Activated CD4-positive, alpha-beta T cell treated with anti-CD3 and anti-CD28 coated beads, Interleukin-2, amount 10 ng/mL, durations not matched to agents 24 days and 14 days (primary cell): ENCODE data around the gene AOPEP. TPM values are rescaled to one million over a fixed set of nuclear protein-coding genes. Genes with fewer than 3 reads are reported as not detected.

Experiments used
- DNase-seq: peaks from one replicate; pipeline ENCODE4 v3.0.0; 2022
- H3K27ac Mint-ChIP-seq: one replicate; pipeline ENCODE4 v1.8.0; 2022; ENCODE audit warnings: mild to moderate bottlenecking, mixed read lengths
- H3K27me3 Mint-ChIP-seq: one replicate; pipeline ENCODE4 v1.8.0; 2022; ENCODE audit warnings: mixed read lengths
- H3K36me3 Mint-ChIP-seq: one replicate; pipeline ENCODE4 v1.8.0; 2022; ENCODE audit warnings: low read depth, mild to moderate bottlenecking, mixed read lengths
- H3K4me1 Mint-ChIP-seq: one replicate; pipeline ENCODE4 v1.8.0; 2021; ENCODE audit warnings: mixed read lengths
- H3K4me3 Mint-ChIP-seq: one replicate; pipeline ENCODE4 v1.8.0; 2022; ENCODE audit warnings: mild to moderate bottlenecking, moderate library complexity, mixed read lengths
- H3K9me3 Mint-ChIP-seq: one replicate; pipeline ENCODE4 v1.8.0; 2021; ENCODE audit warnings: mixed read lengths
- intact Hi-C: fragments of 100-400 bp; cut with micrococcal nuclease; formaldehyde crosslinking; loops from one replicate; pipeline ENCODE4 v1.15.1; 2023
- total RNA-seq: library from RNA; stranded (reverse); gene quantifications from 2 replicates; pipeline ENCODE4 v1.2.3, GENCODE V29; 2022

Gene AOPEP
- total RNA-seq, 1 donor from 2014 or later = 20.7 TPM

- intact Hi-C loops = no loop called here
These were observed 26.7 kb upstream of the AOPEP start for GRCh38 chr9:94699715-94700373.

DNA sequence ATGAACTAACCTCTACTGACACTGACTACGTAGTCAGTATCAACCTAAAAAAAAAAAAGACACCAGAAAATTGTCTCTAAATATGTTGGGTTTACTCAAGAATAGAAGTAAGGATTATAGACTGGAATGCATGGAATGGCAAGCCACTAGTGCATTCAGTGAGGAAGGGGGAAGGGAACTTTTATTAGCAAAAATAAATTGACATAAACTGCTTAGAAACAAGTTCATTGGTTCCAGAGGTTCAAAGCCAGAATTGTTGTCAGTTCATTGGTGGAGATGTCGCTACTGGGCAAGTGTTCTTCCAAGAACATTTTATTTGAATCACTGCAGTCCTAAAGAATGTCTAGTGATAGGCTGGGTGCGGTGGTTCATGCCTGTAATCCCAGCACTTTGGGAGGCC lies 26.1 kb upstream of the AOPEP start:
- intact Hi-C loops = no loop called here
- Mint-ChIP-seq H3K4me1 (no peaks in the 10 kb centered on the region), H3K9me3 (no peaks in the 10 kb centered on the region), H3K27ac (no peak overlapping the region), H3K4me3 (no peak overlapping the region), H3K36me3 (no peaks in the 10 kb centered on the region), H3K27me3 (peaks cover 23% of the 10 kb centered on the region)
- DNase-seq = no peak

More at GRCh38 chr9:94699715-94700373, 26.7 kb upstream of the AOPEP start:
- no peak for DNase-seq
- H3K27me3 Mint-ChIP-seq = peaks cover 20% of the 10 kb centered on the region
- no peaks in the 10 kb centered on the region for H3K9me3 Mint-ChIP-seq
- no peaks in the 10 kb centered on the region for H3K36me3 Mint-ChIP-seq
- no peak overlapping the region for H3K4me3 Mint-ChIP-seq
- H3K27ac Mint-ChIP-seq = no peak overlapping the region
- no peaks in the 10 kb centered on the region for H3K4me1 Mint-ChIP-seq

DNA sequence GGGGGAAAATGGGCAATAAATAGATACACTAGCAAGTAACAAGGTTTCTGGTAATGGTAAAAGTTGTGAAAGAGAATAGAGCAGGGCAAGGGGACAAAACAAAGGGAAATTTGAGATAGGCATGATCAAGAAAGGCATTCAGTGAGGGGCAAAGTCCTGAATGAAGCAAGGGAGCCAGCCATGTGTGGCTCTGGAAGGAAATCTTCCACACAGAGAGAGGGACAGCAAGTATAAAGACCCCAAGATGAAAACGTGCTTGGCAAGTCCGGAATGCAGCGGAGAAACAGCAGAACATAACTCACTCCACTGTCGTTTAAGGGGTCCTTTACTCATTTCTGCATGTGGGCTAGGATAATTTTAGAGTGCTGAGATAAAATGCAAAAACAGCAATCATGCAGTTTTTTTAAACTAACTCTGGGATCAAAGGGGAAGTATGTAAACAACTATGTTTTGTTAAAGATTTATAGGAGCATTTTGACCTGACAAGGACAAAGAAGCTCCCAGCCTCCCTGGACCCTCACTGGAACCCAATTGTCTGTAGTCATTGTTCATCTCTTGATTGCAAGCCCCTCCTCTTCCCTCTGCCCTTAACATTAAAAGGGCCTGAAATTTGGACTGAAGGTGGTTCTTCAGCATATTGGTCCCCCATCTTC lies 22.9 kb upstream of the AOPEP start:
- no peaks in the 10 kb centered on the region for H3K4me1 Mint-ChIP-seq
- H3K27me3 Mint-ChIP-seq = peaks cover 18% of the 10 kb centered on the region
- DNase-seq = no peak
- H3K4me3 Mint-ChIP-seq = no peak overlapping the region
- no peaks in the 10 kb centered on the region for H3K36me3 Mint-ChIP-seq
- no peak overlapping the region for H3K27ac Mint-ChIP-seq
- intact Hi-C loops = no loop called here
- no peaks in the 10 kb centered on the region for H3K9me3 Mint-ChIP-seq

DNA sequence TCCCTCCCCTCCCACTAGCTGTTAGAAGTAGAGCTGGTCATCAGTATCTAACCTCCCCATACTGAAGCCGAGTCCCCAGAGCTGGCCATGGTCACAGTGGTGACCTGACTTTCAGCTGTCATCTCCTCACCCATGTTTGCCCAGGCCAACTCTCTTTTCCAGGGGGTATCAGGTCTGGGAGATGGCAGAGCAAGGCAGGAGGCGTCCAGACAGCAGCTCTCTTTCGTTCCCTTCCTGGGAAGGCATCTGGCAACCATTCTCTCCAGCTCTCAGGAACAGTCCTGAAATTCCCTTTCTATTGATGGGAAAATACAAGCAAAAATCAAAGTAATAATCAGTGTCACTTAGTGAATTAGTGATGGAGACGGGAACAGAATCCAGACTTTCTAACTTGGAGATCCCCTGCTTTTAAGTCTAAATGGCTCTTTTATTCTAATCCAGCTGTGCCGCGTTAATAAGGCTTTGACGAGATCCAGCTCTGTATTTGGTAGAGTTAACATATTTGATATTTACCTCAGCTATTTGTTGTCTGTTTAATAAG lies 21.3 kb upstream of the AOPEP start:
- H3K27ac Mint-ChIP-seq = no peak overlapping the region
- no peak for DNase-seq
- no peak overlapping the region for H3K4me3 Mint-ChIP-seq
- intact Hi-C loops = no loop called here
- no peaks in the 10 kb centered on the region for H3K4me1 Mint-ChIP-seq
- H3K36me3 Mint-ChIP-seq = no peaks in the 10 kb centered on the region
- H3K27me3 Mint-ChIP-seq = peaks cover 17% of the 10 kb centered on the region
- H3K9me3 Mint-ChIP-seq = no peaks in the 10 kb centered on the region

- DNase-seq = no peak
- intact Hi-C loops = no loop called here
- H3K9me3 Mint-ChIP-seq = no peaks in the 10 kb centered on the region
- no peak overlapping the region for H3K27ac Mint-ChIP-seq
- H3K27me3 Mint-ChIP-seq = peaks cover 16% of the 10 kb centered on the region
- no peaks in the 10 kb centered on the region for H3K4me1 Mint-ChIP-seq
- H3K4me3 Mint-ChIP-seq = no peak overlapping the region
- H3K36me3 Mint-ChIP-seq = no peaks in the 10 kb centered on the region
These were observed 19.6 kb upstream of the AOPEP start for GRCh38 chr9:94706922-94707321.

- no peak overlapping the region for H3K4me3 Mint-ChIP-seq
- peaks cover 2% of the 10 kb centered on the region for H3K27me3 Mint-ChIP-seq
- H3K36me3 Mint-ChIP-seq = no peaks in the 10 kb centered on the region
- peaks cover 11% of the 10 kb centered on the region for H3K9me3 Mint-ChIP-seq
- no peak for DNase-seq
- intact Hi-C loops = no loop called here
- H3K4me1 Mint-ChIP-seq = no peaks in the 10 kb centered on the region
- H3K27ac Mint-ChIP-seq = no peak overlapping the region
These were observed 12.9 kb upstream of the AOPEP start for GRCh38 chr9:94713436-94714215.

- Mint-ChIP-seq H3K27ac (no peak overlapping the region), H3K4me1 (no peaks in the 10 kb centered on the region), H3K9me3 (peaks cover 11% of the 10 kb centered on the region), H3K4me3 (no peak overlapping the region), H3K36me3 (no peaks in the 10 kb centered on the region), H3K27me3 (peaks cover 2% of the 10 kb centered on the region)
- no peak for DNase-seq
- intact Hi-C loops = no loop called here
These were observed 12.0 kb upstream of the AOPEP start for GRCh38 chr9:94714494-94714893.

DNA sequence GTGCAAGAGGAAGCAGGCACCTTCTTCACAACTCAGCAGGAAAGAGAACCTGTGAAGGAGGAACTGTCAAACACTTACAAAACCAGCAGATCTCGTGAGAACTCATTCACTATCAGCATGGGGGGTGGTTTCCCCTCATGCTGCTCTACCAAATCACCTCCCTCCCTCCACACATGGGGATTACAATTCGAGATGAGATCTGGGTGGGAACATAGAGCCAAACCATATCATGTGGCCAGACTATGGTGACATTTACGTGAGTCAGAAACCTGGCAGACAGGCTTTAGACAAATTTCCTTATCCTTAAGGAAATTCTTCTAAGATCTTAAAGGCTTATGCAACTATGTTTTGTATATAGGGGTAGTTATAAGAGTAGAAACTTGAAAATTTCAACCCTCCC lies 8.7 kb upstream of the AOPEP start:
- Mint-ChIP-seq H3K36me3 (no peaks in the 10 kb centered on the region), H3K27me3 (no peaks in the 10 kb centered on the region), H3K9me3 (peaks cover 11% of the 10 kb centered on the region), H3K27ac (no peak overlapping the region), H3K4me3 (no peak overlapping the region), H3K4me1 (no peaks in the 10 kb centered on the region)
- intact Hi-C loops = no loop called here
- no peak for DNase-seq

GRCh38 chr9:94718936-94719335 lies 7.6 kb upstream of the AOPEP start:
- no peak for DNase-seq
- intact Hi-C loops = no loop called here
- no peaks in the 10 kb centered on the region for H3K36me3 Mint-ChIP-seq
- no peaks in the 10 kb centered on the region for H3K27me3 Mint-ChIP-seq
- no peak overlapping the region for H3K27ac Mint-ChIP-seq
- H3K4me1 Mint-ChIP-seq = no peaks in the 10 kb centered on the region
- peaks cover 11% of the 10 kb centered on the region for H3K9me3 Mint-ChIP-seq
- H3K4me3 Mint-ChIP-seq = no peak overlapping the region

DNA sequence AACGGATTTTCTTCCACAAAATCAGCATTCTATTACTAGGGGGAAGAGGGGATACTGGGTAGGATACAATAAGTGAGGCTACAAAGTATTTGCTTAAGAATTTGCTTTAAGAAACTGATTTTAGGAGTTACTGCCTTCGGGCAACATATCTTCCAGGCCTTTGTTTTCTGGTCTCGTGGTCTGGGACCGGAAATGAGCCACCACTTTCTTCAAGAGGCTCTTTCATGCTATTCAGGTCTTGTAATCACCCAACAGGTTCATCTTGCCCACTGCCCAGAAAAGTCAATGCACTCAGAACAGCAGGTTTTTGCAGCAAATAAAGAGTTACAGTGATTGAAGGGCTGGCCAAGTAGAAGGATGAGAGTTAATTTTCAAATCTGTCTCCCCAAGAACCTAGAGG lies 6.6 kb upstream of the AOPEP start:
- DNase-seq = no peak
- no peaks in the 10 kb centered on the region for H3K27me3 Mint-ChIP-seq
- intact Hi-C loops = no loop called here
- peaks cover 11% of the 10 kb centered on the region for H3K9me3 Mint-ChIP-seq
- no peak overlapping the region for H3K27ac Mint-ChIP-seq
- H3K36me3 Mint-ChIP-seq = no peaks in the 10 kb centered on the region
- H3K4me1 Mint-ChIP-seq = no peaks in the 10 kb centered on the region
- no peak overlapping the region for H3K4me3 Mint-ChIP-seq

DNA sequence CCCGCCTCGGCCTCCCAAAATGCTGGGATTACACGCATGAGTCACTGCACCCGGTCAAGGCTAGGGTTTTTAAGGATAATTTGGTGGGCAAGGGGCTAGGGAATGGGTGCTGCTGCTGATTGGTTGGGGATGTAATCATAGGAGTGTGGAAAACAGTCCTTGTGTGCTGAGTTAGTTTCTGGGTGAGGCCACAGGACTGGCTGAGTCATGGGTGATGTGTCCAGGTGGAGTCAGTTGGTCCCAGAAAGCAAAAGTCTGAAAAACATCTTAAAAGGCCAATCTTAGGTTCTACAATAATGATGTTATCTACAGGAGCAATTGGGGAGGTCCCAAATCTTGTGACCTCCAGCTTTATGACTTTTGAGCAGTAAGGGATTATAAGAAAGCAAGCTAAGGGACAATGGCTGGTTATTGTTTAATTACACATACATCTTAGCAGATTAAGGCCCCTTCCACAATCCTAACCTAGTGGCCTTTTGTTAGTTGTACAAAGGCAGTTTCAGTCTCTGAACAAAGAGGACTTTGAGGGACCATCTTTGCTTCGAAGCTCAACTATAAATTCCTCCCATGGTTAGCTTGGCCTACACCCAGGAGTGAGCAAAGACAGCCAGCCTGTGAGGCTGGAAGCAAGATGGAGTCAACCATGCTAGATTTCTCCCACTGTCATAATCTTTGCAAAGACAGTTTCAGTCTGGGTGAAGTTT lies 5.5 kb upstream of the AOPEP start:
- H3K9me3 Mint-ChIP-seq = peaks cover 11% of the 10 kb centered on the region
- no peak overlapping the region for H3K4me3 Mint-ChIP-seq
- no peaks in the 10 kb centered on the region for H3K27me3 Mint-ChIP-seq
- DNase-seq = no peak
- H3K27ac Mint-ChIP-seq = no peak overlapping the region
- H3K36me3 Mint-ChIP-seq = no peaks in the 10 kb centered on the region
- H3K4me1 Mint-ChIP-seq = no peaks in the 10 kb centered on the region
- intact Hi-C loops = no loop called here

DNA sequence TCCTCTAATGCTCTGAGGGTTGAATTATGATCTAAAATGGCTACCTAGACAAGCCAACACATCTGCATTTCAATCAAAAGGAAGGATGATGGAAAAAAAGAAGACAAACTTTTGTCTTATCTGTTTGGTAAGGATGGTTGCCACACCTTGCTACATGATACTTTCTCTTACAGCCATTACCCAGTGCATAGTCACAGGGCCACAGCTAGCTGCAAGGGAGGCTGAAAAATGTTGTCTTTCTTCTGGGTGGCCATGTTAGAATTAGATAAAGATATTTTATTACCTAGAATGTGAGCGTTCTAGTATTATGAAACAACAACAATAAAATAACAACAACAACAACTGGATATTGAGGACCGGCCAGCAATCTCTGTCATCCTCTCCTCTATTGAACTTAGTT lies 4.7 kb upstream of the AOPEP start:
- peaks cover 11% of the 10 kb centered on the region for H3K9me3 Mint-ChIP-seq
- intact Hi-C loops = no loop called here
- no peak overlapping the region for H3K27ac Mint-ChIP-seq

DNA sequence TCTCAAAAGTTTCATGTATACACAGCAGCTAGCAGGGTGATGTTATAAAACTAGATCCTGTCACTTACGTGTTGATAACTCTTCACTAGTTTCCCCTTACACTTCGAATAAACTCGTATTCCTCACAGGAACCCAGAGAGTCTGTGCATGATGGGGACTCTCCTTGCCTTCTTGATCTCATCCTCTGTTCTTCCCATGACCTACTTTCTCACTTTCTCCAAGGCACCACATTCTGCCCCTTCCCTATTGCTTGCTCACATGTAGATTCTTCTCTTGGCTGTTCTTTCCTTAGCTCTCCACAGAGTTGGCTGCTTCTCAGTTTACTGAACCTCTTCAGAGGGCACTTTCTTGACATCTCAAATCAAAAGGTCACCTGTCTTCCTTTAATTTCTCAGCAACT lies 1.2 kb upstream of the AOPEP start:
- H3K27ac Mint-ChIP-seq = peak overlapping the region; percentile 0
- peaks cover 6% of the 10 kb centered on the region for H3K4me1 Mint-ChIP-seq
- H3K27me3 Mint-ChIP-seq = no peaks in the 10 kb centered on the region
- peak; percentile 57 for DNase-seq
- intact Hi-C loops = loop anchor here (5.0 kb wide), 4 partner anchors 402 to 1692 kb away; partner anchors contain the start of genes ZNF169 and ZNF367
- no peaks in the 10 kb centered on the region for H3K36me3 Mint-ChIP-seq
- no peak overlapping the region for H3K4me3 Mint-ChIP-seq
- H3K9me3 Mint-ChIP-seq = no peaks in the 10 kb centered on the region

More for the DNA sequence above, 4.7 kb upstream of the AOPEP start:
- Mint-ChIP-seq H3K4me1 (no peaks in the 10 kb centered on the region), H3K4me3 (no peak overlapping the region), H3K27me3 (no peaks in the 10 kb centered on the region), H3K36me3 (no peaks in the 10 kb centered on the region)
- DNase-seq = no peak
